SIG-M5 treated with dmso at 0.1 percent for 504 hours (cell line): Measurements from ENCODE around the gene FLNC.

Experiments used
- DNase-seq: peaks from one replicate; lab custom pipeline; 2025; ENCODE audit not compliant: unreplicated experiment; lab: John Stamatoyannopoulos, UW

FLNC gene

DNA sequence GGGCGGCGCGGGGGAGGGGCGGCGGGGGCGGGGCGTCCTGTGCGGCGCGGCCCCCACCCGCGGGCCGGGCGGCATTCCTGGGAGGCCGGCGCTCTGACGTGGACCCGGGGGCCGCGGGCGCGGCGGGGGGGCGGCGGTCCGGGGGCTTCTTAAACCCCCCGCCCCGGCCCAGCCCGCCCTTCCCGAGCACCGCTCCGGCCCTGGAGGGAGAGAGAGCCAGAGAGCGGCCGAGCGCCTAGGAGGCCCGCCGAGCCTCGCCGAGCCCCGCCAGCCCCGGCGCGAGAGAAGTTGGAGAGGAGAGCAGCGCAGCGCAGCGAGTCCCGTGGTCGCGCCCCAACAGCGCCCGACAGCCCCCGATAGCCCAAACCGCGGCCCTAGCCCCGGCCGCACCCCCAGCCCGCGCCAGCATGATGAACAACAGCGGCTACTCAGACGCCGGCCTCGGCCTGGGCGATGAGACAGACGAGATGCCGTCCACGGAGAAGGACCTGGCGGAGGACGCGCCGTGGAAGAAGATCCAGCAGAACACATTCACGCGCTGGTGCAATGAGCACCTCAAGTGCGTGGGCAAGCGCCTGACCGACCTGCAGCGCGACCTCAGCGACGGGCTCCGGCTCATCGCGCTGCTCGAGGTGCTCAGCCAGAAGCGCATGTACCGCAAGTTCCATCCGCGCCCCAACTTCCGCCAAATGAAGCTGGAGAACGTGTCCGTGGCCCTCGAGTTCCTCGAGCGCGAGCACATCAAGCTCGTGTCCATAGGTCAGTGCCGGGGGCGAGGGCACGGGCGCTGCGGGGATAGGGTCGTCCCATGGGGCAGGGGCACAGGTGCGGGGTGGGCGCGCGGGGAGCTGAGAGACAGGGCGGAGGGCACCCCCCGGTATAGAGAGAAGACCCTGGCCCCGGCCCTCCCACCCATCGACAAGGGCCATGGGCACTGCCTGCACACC, at the start of gene FLNC:
Gene FLNC (plus strand): TSS at position 176 of the 947 bp plus-strand sequence. CDS start 232 bp downstream, at position 408.
- DNase-seq = no peak

DNA sequence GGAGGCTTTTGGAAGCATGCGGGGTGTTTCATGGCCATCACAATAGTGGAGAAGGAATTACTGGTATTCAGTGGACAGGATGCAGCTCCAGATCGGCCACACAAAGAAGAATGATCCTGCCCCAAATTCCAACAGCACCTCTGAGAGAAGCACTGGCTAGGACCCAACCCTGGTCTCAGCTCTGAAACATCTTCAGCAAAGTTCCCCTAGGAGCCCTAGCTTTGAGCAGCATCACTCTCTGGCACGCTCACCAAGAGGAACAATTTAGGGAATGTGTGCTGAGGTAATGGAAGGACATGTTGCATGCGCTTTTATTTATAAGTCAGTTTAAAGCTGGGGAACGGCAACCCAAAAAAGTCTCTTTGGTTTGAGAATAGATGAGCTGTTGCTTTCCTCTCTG, 49.1 kb upstream of the FLNC start:
- DNase-seq = no peak

- no peak for DNase-seq
These were observed 48.4 kb upstream of the FLNC start for GRCh38 chr7:128781851-128782250.

DNA sequence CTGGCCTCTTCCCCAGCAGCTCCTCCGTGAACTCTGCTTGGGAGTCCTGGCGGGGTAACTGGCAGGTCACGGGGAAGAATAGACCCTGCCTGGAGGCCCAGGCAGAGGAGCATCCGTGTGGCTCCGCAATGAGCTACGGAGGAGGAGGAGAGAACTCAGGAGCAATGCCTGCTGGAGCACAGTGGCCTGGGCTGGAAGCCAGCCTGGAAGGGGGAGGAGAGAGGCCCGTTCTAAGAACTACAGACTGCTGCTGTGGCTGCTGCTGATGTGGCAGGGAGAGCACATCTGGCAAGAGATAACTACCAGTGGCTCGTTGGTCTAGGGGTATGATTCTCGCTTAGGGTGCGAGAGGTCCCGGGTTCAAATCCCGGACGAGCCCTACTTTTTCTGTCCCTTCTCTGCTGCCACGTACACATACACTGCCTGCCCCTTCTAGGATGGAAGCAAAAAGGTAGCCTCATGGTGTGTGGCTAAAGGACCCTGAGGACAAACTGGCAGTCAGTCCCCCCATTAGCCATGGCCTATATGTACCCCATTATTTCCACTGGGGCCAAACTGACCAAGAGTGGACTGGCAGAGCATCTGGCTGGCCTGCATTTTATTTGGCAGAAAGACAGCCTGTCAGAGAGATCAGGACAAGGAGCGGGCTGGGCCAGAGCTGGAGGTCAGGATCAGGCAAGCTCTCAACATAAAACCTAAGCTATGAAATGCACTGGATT, 46.9 kb upstream of the FLNC start:
- DNase-seq = no peak

GRCh38 chr7:128785738-128786137, 44.5 kb upstream of the FLNC start:
- no peak for DNase-seq

DNA sequence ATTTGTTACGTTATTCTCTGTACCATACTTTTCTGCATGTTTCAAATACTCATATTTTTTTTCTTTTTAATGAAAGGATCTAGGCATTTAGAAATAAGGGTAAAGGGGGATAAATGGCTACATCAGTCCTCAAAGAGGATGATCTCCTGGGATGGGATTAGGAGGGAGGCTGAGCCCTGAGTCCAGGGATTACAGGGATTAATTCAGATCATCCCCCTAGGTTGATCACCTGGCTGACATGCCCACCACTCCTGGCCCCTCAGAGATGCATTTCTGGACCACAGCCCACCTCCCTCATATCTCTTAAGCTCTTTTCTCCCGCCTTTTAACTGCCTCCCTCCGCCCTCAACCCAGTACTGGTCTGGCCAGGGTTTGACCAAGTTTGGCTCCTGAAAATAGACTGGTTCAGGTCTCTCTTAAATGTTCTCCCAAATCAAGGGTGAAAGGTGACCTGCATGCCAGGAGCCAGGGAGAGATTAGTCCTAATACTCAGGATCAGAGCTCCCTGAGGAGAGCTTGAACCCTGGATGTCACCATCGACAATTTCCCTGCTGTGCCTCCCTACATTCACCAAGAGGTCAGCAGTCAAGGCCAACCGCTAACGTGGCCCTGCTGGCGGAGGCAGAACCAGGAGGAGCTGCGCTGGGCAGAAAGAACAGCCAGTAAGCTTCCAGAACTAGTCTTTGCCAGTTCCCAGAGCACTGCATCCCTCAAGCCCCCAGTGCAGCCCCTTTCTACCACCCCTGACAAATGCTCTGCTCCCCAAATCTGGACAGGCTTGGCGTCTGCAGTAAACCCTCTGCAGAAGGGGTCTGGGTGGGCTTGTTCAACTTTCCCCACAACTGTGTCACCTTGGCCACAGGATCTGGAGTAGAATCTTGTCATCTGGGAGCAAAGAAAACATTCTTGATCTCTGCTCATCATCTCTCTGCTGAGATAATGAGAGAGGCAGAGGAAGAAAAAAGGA, 41.5 kb upstream of the FLNC start:
- DNase-seq = no peak

- DNase-seq = no peak
These were observed 39.7 kb upstream of the FLNC start for GRCh38 chr7:128790315-128791041.

GRCh38 chr7:128791121-128791971, 38.9 kb upstream of the FLNC start, which contains the start of gene CCDC136:
CCDC136 (plus strand) TSS chr7:128791968; CDS start chr7:128792412, 444 bp downstream.
- DNase-seq = peak; percentile 33

- no peak for DNase-seq
These were observed 38.3 kb upstream of the FLNC start for GRCh38 chr7:128791972-128792327.

GRCh38 chr7:128792471-128793180, 37.6 kb upstream of the FLNC start:
- no peak for DNase-seq

- DNase-seq = no peak
These were observed 37.0 kb upstream of the FLNC start for GRCh38 chr7:128793181-128793547.

DNA sequence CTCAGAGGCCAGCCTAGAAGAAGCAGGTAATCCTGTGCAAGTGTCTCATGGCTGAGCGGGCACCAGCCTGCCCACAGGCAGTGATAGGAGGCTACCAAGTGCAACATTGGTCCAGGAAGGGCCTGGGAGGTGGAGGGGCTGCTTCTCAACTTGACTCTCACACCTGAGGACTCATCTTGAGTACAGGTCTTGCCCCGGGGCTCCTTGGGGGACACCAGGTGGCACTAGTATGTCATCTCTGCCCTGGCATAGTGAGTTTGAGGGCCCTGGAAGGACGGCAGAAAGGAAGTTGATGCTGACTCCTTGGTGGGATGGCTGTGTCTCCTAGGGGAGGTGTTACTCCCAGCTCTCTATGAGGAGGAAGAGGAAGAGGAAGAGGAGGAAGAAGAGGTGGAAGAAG, 36.2 kb upstream of the FLNC start:
- DNase-seq = no peak

- no peak for DNase-seq
These were observed 35.8 kb upstream of the FLNC start for GRCh38 chr7:128794436-128794835.

DNA sequence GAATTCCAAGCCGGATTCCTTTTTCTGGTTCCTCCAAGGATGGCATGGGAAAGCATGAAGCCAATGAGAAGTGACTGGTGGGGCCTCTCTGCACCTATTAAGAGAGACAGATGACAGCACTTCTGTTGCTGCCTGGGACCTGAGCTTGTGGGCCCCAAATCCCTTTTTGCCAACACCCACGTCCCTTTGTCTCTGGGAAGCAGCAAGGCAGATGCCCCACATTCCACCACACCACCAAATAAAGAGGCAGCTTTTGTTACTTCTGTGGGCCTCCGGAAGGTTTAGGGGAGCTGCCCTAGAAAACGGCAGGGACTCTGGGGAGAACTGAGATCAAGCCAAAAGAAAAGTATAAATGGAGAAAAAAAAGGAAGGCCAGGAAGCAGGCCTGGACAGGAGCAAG, 35.1 kb upstream of the FLNC start:
- DNase-seq = no peak

DNA sequence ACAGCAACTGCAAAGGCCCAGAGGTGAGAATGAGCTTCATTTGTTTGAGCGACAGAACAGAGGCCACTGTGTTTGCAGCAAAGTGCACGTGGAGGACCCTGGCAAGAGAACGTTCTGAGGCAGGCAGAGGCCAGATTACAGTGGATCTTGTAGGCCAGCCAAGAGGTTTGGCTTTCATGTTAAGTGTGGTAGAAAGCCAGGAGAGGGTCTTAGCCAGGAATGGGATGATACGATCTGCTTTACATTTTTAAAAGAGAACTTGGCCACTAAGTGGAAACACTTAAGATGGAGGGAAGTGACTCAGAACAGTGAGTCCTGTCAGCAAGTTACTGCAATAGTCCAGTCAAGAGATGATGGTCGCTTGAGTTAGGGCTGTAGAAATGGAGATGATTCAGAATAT, 33.9 kb upstream of the FLNC start:
- DNase-seq = no peak

DNA sequence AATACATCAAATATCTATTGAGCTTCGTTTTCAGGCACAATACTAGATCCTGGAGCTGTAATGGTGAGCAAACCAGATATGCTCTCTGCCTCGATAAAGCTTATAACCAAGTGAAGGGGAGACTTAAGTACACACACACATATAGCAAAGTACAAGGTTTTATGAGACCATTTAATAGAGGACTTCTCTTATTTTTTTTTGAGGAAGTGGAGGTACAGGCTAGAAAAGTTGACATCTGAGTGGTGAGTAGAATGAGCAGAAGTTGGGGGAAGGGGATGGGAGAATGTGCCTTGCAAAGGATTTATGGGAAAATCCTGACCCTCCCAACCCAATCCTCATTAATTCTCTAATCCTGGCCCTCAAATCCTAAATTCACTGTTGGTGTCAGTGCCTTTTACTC, 30.8 kb upstream of the FLNC start:
- DNase-seq = peak; percentile 26

- no peak for DNase-seq
These were observed 29.6 kb upstream of the FLNC start for GRCh38 chr7:128800567-128800966.

- DNase-seq = no peak
These were observed 29.2 kb upstream of the FLNC start for GRCh38 chr7:128801003-128801402.
